Measurements from ENCODE around the gene LOXL3.

DNA sequence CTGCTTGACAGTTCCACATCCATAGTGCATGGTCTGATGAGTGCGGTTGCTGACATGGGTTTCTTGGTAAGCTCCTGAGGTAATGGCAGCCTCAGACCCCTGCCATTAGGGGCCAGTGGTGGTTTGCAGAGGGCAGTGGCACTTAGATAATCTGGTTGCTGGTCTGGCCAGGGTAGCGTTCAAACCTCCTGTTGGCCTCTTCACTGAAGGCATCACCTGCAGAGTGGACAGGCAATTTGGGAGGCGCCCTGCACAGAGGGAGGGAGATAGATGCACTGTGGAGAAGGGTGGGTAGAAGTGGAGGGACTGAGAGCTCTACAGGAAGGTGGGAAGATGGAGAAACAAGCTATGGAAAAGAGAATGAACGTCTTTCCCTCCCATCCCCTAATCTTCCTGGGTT is 20.3 kb downstream of the LOXL3 start:
- TF ChIP-seq, protein P1, sequence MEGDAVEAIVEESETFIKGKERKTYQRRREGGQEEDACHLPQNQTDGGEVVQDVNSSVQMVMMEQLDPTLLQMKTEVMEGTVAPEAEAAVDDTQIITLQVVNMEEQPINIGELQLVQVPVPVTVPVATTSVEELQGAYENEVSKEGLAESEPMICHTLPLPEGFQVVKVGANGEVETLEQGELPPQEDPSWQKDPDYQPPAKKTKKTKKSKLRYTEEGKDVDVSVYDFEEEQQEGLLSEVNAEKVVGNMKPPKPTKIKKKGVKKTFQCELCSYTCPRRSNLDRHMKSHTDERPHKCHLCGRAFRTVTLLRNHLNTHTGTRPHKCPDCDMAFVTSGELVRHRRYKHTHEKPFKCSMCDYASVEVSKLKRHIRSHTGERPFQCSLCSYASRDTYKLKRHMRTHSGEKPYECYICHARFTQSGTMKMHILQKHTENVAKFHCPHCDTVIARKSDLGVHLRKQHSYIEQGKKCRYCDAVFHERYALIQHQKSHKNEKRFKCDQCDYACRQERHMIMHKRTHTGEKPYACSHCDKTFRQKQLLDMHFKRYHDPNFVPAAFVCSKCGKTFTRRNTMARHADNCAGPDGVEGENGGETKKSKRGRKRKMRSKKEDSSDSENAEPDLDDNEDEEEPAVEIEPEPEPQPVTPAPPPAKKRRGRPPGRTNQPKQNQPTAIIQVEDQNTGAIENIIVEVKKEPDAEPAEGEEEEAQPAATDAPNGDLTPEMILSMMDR (IDR thresholded peaks at IDR 0.05), result no peak
- TF ChIP-seq EZH2 (IDR thresholded peaks at IDR 0.05; ENCODE audit: borderline replicate concordance, insufficient read depth, low read depth, low read length, poor library complexity, severe bottlenecking), result no peak
